Kidney epithelial cell (primary cell): ENCODE results near the gene ADAMTS1. TPM values are rescaled to one million over a fixed set of nuclear protein-coding genes. Genes with fewer than 3 reads are reported as not detected.
A peak's percentile ranks its signal among the peaks of the same experiment; 100 is the strongest.

Source experiments
- DNase-seq: peaks from one replicate; pipeline ENCODE4 v3.0.0-alpha.2; 2010; ENCODE audit warnings: low read depth
- H3K27me3 ChIP-seq: 2 replicates; pipeline ENCODE4 v1.6.0; 2011; ENCODE audit warnings: low read length; ENCODE audit not compliant: control insufficient read depth, insufficient read depth
- H3K36me3 ChIP-seq: 2 replicates; pipeline ENCODE4 v1.5.1; 2011; ENCODE audit warnings: low read length; ENCODE audit not compliant: control insufficient read depth, insufficient read depth
- H3K4me3 ChIP-seq: 2 replicates; pipeline ENCODE4 v1.5.1; 2011; ENCODE audit warnings: low read depth, mild to moderate bottlenecking, control low read depth, low read length
- CTCF ChIP-seq: IDR thresholded peaks from 2 replicates; pipeline ENCODE4 v1.5.1; 2011; ENCODE audit warnings: mild to moderate bottlenecking, moderate library complexity, low read length, control low read depth, inconsistent platforms; ENCODE audit not compliant: insufficient read depth, poor library complexity, severe bottlenecking
- total RNA-seq: library from RNA; depleted of rRNA; stranded (reverse); fragments of >200 nt; gene quantifications from 2 replicates; pipeline ENCODE4 v1.2.3, GENCODE V29; 2015

The ADAMTS1 gene
- total RNA-seq, 1 donor from 2014 or later: 27.1 TPM

GRCh38 chr21:26842974-26843932 lies 2.0 kb downstream of the ADAMTS1 start:
- Histone ChIP-seq H3K4me3 (peak overlapping the region; percentile 83), H3K36me3 (peaks cover 4% of the 10 kb centered on the region), H3K27me3 (no peaks in the 10 kb centered on the region)
- DNase-seq: peak; percentile 81
- TF ChIP-seq CTCF: peak; percentile 24

GRCh38 chr21:26842300-26842699 lies 2.9 kb downstream of the ADAMTS1 start:
- TF ChIP-seq CTCF: no peak
- Histone ChIP-seq H3K27me3 (no peaks in the 10 kb centered on the region), H3K36me3 (peaks cover 4% of the 10 kb centered on the region), H3K4me3 (peak overlapping the region; percentile 83)
- no peak for DNase-seq

GRCh38 chr21:26840912-26841311 lies 4.3 kb downstream of the ADAMTS1 start:
- Histone ChIP-seq H3K27me3 (no peaks in the 10 kb centered on the region), H3K36me3 (peaks cover 4% of the 10 kb centered on the region), H3K4me3 (no peak overlapping the region)
- DNase-seq: no peak
- no peak for TF ChIP-seq CTCF

DNA sequence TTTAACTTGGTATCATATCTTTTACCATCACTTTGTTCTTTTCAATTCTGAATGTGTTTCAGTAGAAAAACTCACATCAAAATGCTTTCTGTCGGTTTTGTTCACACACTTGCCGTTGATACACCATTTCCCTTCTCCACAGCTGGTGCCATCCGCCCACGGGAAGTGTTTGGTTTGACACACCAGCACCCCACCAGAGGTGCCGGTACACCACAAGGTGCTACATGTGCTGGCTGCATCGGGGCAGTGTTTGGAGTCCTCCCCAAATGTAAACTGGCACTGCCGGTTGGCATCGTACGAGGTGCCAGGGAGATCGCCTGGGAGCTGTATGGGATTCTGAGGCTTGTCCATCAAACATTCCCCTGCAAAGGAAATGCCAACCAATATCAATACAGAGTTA lies 5.0 kb downstream of the ADAMTS1 start:
- no peak for TF ChIP-seq CTCF
- DNase-seq: no peak
- Histone ChIP-seq H3K36me3 (peaks cover 4% of the 10 kb centered on the region), H3K4me3 (no peak overlapping the region), H3K27me3 (no peaks in the 10 kb centered on the region)

GRCh38 chr21:26837539-26837938 lies 7.7 kb downstream of the ADAMTS1 start:
- no peaks in the 10 kb centered on the region for H3K27me3 ChIP-seq
- no peak overlapping the region for H3K4me3 ChIP-seq
- no peak for TF ChIP-seq CTCF
- peaks cover 4% of the 10 kb centered on the region for H3K36me3 ChIP-seq
- no peak for DNase-seq
